ENCODE data around the gene P4HA1.
"Not testable (repeated sequence)": the region's sequence is repeated elsewhere in the genome, so short reads cannot be mapped to it uniquely, and the experiment has no call there.

The P4HA1 gene

DNA sequence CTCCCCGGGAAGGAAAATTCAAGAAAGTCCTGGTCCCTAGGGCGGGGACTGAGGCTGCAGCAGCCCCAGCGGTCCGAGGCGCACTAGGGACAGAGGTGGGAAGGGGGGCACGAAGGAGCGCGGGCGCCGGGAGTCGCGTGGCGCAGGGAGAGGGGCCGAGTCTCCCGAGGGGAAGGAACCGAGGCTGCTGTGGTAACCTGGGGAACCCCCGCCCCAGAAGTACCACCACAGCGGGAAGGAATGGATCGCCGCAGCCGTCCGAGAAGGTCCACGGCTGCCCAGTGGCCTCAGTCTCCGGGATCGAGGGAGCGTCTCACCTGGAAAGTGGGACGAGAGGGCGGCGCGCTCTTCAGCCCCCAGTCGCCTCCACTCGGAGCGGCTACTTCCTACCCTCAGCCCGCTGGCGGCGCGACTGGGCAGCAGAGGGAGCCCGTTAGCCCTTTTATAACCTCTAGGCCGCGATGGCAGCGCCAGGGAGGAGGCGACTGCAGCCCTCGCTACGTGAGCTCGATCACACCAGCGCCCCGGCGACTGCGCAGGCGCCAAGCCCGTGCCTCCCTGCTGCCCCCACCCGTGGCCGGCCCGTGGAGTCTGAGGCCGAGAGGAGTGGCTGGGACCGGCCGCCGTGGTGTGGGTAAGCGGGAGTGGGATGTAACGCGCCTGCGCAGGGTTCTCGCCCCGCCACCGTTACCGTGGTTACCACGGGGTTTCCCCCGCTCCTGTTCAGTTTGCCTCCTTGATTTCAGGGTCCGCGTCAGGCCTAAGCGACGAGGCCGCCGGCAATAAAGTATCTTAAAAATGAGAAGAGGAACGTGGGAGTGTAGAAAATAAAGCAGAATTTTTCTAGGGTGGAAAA, at the start of gene P4HA1:
Gene P4HA1, minus strand, starts transcription at position 418 of the 856 bp plus-strand sequence. CDS start 21,983 bp downstream, outside the sequence.
- peak; percentile 100 for TF ChIP-seq POLR2A (IDR thresholded peaks at IDR 0.05; ENCODE audit: low read depth, low read length)
- DNase-seq (ENCODE audit: insufficient read length, low spot score) (peak; percentile 97), FAIRE-seq (peak; percentile 98)

DNA sequence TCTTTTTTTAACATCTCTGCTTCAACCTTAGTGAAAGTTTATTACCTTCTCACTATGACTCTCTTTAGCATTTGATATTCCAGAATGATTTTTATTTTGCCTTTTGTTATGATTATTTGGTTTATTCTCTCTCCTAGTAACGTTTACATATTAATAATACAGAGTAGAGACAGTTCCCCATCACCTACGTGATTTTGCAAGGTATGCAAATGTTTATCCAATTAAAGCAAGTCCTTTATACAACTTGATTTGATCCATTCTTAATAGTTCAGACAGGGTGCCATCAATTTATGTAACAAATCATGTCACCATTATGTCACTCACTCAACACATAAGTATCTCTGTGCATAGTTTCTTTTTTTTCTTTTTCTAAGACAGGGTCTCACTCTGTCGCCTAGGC, 44.9 kb upstream of the P4HA1 start:
- no peak for FAIRE-seq
- no peak for TF ChIP-seq POLR2A (IDR thresholded peaks at IDR 0.05; ENCODE audit: low read depth, low read length)
- no peak for DNase-seq (ENCODE audit: insufficient read length, low spot score)

DNA sequence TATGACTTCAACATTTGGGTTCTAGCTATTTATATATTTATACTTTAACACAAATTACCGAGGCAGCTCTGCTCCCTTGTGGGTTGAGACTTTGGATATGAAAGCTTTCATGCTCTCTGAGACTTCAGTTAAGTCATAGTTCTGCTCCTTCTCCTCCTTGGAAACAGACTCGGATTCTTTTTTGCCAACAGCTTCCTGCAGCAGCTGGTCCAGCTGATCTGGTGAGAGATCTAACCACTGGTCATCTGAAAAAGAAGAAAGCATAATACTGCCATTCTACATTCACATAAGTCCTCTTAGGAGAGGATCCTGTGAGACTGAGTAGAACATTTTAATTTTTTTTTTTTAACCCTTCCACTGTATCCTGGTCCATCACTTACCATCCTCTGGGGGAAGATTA, 42.6 kb upstream of the P4HA1 start:
- no peak for FAIRE-seq

DNA sequence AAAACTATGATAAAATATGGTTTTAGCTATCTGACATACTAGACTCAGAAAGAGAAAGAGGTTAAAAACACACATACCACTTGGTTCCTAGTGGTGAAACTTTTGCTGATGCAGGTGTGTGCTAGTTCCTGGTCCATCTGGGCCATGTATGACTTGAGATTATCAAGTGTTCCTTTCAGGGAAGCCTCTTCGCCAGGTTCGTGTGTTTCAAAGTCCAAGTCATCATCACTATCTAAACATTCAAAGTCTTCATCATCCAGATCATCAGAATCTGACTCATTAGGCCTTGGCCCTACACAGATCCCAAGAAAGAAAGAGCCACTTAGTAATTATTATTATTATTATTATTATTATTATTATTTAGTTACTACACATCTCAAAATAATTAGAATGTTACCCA, 40.0 kb upstream of the P4HA1 start:
- peak; percentile 36 for FAIRE-seq

More for the DNA sequence above, 42.6 kb upstream of the P4HA1 start:
- no peak for TF ChIP-seq POLR2A (IDR thresholded peaks at IDR 0.05; ENCODE audit: low read depth, low read length)
- DNase-seq (ENCODE audit: insufficient read length, low spot score), result no peak

DNA sequence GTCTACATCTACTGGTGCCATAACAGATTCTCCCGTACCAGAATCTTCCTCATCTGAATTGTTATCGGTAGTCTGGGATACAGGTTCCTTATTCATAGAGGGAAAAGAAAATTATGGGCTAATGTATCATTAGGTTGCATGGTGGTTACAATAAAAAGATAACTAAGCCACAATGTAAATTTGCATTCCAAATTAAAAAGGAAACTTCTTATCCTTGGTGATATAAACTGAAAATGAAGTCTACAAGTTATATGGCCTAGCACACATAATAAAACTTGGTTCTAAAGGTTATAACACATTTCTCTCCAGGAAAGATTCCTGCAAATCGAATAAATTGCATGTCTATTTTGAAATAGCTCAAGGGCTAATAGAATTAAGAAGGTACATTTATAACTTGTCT, 38.1 kb upstream of the P4HA1 start:
- FAIRE-seq, result peak; percentile 33
- no peak for TF ChIP-seq POLR2A (IDR thresholded peaks at IDR 0.05; ENCODE audit: low read depth, low read length)
- DNase-seq (ENCODE audit: insufficient read length, low spot score), result no peak

More for the DNA sequence above, 40.0 kb upstream of the P4HA1 start:
- DNase-seq (ENCODE audit: insufficient read length, low spot score), result no peak
- no peak for TF ChIP-seq POLR2A (IDR thresholded peaks at IDR 0.05; ENCODE audit: low read depth, low read length)

DNA sequence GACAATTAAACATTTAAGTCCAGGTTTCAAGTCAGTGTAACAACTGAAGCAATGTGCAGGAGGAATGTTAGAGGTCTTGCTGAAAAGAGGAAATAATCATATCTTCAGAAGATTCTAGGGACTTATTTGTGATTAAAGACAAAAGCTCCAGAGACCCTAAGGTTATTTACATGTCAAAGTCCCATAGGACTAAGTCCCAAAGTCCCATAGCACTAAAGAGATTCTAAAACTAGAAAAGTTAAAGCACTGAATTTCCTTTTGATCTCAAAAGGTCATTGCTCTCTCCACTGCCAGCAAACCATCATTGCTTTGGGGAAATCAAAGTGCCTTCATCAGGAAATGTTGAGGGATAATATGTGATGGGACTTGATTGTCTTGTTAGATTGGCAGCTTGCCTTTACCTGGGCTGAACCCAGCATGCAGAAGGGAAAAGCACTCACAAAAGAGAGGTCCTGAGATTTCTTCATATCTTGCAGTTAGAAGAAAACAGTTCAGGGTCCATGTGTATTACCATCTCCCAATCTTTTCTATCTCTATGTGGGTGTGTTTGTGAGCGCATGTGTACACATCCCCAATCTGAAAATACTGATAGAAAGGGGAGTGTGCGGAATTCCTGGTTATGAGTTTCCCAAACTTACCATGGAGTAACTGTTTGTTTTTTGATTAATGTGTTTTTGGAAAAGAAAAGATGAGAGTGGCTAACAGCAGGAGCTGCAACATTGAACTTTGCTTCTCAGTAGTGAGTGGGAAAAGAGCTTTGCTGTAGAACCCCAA, 35.4 kb upstream of the P4HA1 start:
- no peak for TF ChIP-seq POLR2A (IDR thresholded peaks at IDR 0.05; ENCODE audit: low read depth, low read length)
- DNase-seq (ENCODE audit: insufficient read length, low spot score) (no peak), FAIRE-seq (peak; percentile 88)

DNA sequence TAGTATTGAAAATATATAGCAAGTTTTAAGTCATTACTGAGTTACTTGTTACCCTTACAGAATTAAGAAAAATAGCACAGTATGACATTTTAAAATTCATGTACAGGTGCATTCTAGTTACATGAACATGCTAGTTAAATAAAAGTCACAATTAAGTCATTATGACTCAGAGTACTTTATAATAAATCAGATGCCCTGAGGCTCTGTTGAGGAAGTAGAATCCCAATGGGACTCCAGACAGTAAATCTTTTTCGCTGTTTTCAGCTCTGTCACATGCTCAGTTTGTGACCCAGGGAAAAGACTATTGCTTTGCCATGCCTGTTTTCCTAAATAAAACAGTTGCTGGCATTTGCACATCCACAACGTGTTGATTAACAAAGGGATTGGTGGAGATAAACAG, 34.6 kb upstream of the P4HA1 start:
- DNase-seq (ENCODE audit: insufficient read length, low spot score), result no peak

DNA sequence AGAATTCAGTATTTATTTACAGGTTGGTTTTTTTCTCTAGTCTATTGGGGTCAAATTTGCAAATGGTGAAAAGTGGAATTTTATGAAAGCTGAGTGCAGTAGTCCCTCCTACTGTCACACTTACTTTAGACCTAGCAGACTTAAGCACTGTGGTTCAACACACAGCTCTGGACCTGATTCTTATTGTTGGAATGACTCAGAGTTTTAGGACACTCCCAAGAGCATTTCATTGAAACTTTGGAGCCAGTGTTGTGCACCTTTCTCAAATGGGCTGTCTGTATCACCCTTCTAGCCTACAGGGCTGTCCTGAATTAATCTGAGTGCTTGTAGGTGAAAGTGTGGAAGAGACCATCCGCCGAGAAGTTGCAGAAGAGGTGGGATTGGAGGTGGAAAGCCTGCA, 29.7 kb upstream of the P4HA1 start:
- FAIRE-seq (peak; percentile 87), DNase-seq (ENCODE audit: insufficient read length, low spot score) (no peak)
- no peak for TF ChIP-seq POLR2A (IDR thresholded peaks at IDR 0.05; ENCODE audit: low read depth, low read length)

More for the DNA sequence above, 34.6 kb upstream of the P4HA1 start:
- FAIRE-seq, result peak; percentile 86
- no peak for TF ChIP-seq POLR2A (IDR thresholded peaks at IDR 0.05; ENCODE audit: low read depth, low read length)

DNA sequence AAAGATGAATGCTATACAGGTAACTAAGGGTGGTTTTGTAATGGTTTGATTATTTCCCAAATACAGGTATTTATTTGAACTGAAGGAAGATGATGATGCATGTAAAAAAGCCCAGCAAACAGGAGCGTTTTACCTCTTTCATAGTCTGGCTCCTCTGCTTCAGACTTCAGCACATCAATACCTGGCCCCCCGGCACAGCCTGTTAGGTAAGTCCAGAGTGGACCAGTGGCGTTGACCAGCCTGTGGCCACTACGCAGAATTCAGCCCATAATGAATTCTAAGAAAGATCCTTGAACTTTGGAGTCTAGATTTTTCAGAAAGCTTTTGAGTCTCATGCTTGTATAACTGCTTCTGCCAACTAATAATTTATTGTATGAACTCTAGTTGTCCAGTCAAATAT, 23.3 kb upstream of the P4HA1 start:
- TF ChIP-seq POLR2A (IDR thresholded peaks at IDR 0.05; ENCODE audit: low read depth, low read length), result no peak
- DNase-seq (ENCODE audit: insufficient read length, low spot score), result no peak
- no peak for FAIRE-seq

DNA sequence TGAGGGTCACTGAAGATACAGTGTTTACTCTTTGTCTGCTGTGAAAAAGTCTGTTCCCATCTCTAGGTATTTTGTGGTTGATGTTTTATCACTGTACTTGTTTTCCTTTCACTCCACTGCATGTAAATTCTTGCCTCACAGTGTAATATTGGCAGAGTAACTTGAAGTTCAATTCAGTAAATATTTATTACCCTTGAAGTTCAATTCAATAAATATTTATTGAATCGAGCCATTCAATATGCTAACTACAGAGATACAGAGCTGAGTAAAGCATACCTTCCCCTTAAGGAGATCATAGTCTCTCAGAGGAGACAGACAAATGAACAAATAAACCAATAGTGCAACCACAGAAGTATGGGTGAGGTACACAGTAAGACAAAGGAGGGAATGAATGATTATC, 22.8 kb upstream of the P4HA1 start:
- no peak for DNase-seq (ENCODE audit: insufficient read length, low spot score)
- TF ChIP-seq POLR2A (IDR thresholded peaks at IDR 0.05; ENCODE audit: low read depth, low read length), result no peak

DNA sequence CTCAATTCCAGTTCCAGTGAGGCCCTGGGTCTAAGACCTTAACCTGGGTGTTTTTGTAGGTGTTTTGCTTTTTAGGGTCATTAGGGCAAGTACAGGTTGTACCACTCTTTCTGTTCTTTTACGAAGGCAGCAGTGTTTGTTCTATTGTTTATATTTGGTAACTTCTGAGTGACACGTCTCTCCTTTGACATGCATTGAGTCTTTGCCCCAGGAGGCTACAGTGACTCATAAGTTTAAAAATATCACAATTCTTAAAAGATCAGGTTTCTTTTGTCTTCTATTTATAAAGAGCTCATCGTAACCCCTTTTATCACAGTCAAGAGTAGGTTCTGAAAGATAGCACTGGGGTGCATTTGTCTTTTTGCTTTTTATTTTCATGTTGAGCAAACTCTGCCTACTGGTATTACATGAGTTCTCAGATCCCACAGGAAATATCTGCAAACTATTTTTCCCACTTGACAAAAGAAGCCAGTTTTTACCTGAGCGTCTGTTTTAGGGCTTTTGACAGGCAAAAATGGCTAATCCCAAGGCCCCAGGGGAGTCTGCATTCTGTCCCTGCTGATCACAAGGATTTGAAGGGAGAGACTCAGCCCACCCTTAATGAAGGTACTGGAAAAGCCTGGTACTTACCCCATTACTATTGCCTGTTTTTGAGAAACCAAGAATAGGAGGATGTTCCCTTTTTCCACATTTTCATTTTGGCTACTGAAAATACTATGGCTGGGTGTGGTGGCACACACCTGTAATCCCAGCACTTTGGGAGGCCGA, 21.5 kb upstream of the P4HA1 start:
- DNase-seq (ENCODE audit: insufficient read length, low spot score) (no peak), FAIRE-seq (peak; percentile 57)
- TF ChIP-seq POLR2A (IDR thresholded peaks at IDR 0.05; ENCODE audit: low read depth, low read length), result no peak

More for the DNA sequence above, 22.8 kb upstream of the P4HA1 start:
- FAIRE-seq, result no peak

DNA sequence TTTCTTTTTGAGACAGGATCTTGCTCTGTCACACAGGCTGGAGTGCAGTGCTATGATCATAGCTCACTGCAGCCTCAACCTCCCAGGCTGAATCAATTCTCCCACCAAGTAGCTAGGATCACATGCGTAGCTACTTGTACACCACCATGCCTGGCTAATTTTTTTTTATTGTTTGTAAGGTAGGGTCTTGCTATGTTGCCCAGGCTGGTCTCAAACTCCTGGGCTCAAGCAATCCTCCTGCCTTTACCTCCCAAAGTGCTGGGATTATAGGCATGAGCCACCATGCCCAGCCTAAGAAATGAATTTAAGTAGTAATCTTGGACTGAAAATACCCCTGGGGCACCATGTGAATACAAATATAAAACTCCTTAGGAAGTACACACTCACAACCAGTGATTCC, 19.4 kb upstream of the P4HA1 start:
- FAIRE-seq, result no peak
- DNase-seq (ENCODE audit: insufficient read length, low spot score), result no peak
- no peak for TF ChIP-seq POLR2A (IDR thresholded peaks at IDR 0.05; ENCODE audit: low read depth, low read length)

DNA sequence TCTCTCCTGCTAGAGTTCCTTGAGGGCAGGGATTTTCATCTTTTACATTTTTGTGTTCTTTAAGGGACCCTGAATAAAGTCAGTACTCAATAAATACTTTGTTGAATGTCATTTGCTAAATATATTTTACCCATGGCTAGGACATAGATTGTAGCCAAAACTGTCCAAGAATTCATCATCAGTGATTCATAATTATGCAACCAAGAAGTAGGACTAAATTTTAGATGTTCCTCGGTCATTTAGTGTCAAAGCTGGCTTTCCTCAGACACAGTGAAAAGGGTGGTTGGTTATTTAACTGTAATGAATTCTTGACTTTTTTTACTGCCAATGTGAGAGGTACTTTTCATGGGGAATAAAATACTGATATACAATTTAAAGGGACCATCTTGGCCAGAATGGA, 16.9 kb upstream of the P4HA1 start:
- FAIRE-seq, result peak; percentile 45
- DNase-seq (ENCODE audit: insufficient read length, low spot score), result no peak
- TF ChIP-seq POLR2A (IDR thresholded peaks at IDR 0.05; ENCODE audit: low read depth, low read length), result no peak

DNA sequence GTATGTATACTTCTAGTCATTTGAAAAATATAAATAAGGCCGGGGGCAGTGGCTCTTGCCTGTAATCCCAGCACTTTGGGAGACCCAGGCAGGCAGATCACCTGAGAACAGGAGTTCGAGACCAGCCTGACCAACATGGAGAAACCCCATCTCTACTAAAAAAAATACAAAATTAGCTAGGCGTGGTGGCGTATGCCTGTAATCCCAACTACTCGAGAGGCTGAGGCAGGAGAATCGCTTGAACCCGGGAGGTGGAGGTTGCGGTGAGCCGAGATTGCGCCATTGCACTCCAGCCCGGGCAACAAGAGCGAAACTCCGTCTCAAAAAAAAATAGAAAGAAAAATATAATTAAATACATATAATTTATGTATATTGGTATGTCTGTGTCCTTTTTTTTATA, 15.4 kb upstream of the P4HA1 start:
- not testable (repeated sequence) for FAIRE-seq; DNase-seq (ENCODE audit: insufficient read length, low spot score)

Measured in H54 (cell line).